Right lobe of liver (tissue), 4 donors: Measurements from ENCODE around the gene TFEB.

Experiments
- CTCF ChIP-seq, 4 donors: fragments of 200-600 bp in 3 of 4; fragments of 450-650 bp in 1 of 4; IDR thresholded peaks; one replicate each; pipeline versions ENCODE4 v1.5.1 to v1.8.0; 2016 to 2022; ENCODE audit warnings: antibody characterized with exemption in 4 of 4, mild to moderate bottlenecking in 2 of 4
- POLR2A ChIP-seq: fragments of 450-650 bp; IDR thresholded peaks from one replicate; pipeline ENCODE4 v1.6.1; 2017; ENCODE audit warnings: antibody characterized with exemption, mild to moderate bottlenecking
- donor health status: DM: no; HTN: no; CAD: no.
- donor health status: DM: no; HTN: no; CAD: no.
- donor health status: DM: no; HTN: yes; CAD: no.

GRCh38 chr6:41657131-41658094 is 78.0 kb downstream of the TFEB start:
- no peak for TF ChIP-seq CTCF (IDR thresholded peaks at IDR 0.05)
- TF ChIP-seq POLR2A, result no peak
